Neural cell (in vitro differentiated cells): ENCODE results near the gene CD200. TPM values are rescaled to one million over a fixed set of nuclear protein-coding genes. Genes with fewer than 3 reads are reported as not detected.

Experiments
- H2AFZ ChIP-seq: fragments of 200-600, 300-800 bp; sonication (generic), shearing (Covaris generic); 2 replicates; pipeline ENCODE4 v1.6.0; 2014; ENCODE audit warnings: low read depth, mild to moderate bottlenecking, antibody characterized with exemption, low read length, moderate library complexity
- H3F3A ChIP-seq: fragments of 200-600 bp; shearing (Covaris generic); 2 replicates; pipeline ENCODE4 v1.6.1; 2016; ENCODE audit warnings: mild to moderate bottlenecking, moderate library complexity, mixed read lengths, antibody characterized with exemption, low read length; ENCODE audit not compliant: insufficient read depth, poor library complexity, severe bottlenecking
- H3K27ac ChIP-seq: fragments of 200-600, 300-800 bp; sonication (generic), shearing (Covaris generic); 2 replicates; pipeline ENCODE4 v1.5.1; 2014; ENCODE audit warnings: mild to moderate bottlenecking, low read length, moderate library complexity
- H3K27me3 ChIP-seq: fragments of 300-800, 200-600 bp; sonication (generic), shearing (Covaris generic); 2 replicates; pipeline ENCODE4 v1.6.0; 2014; ENCODE audit warnings: mild to moderate bottlenecking, low read depth, low read length, moderate library complexity; ENCODE audit not compliant: insufficient read depth
- H3K36me3 ChIP-seq: fragments of 300-800, 200-600 bp; sonication (generic), shearing (Covaris generic); 2 replicates; pipeline ENCODE4 v1.5.1; 2014; ENCODE audit warnings: mild to moderate bottlenecking, antibody characterized with exemption, low read length, moderate library complexity; ENCODE audit not compliant: insufficient read depth
- H3K4me2 ChIP-seq: fragments of 300-800, 200-600 bp; sonication (generic), shearing (Covaris generic); 2 replicates; pipeline ENCODE4 v1.6.0; 2014; ENCODE audit warnings: mild to moderate bottlenecking, low read length
- H3K4me3 ChIP-seq: fragments of 300-800, 200-600 bp; sonication (generic), shearing (Covaris generic); 2 replicates; pipeline ENCODE4 v1.5.1; 2014; ENCODE audit warnings: mild to moderate bottlenecking, low read length, moderate library complexity
- H3K79me2 ChIP-seq: fragments of 200-600 bp; shearing (Covaris generic); replicated peaks from 2 replicates; pipeline ENCODE4 v1.6.0; 2014; ENCODE audit warnings: mild to moderate bottlenecking, low read length, moderate library complexity; ENCODE audit not compliant: insufficient read depth
- H3K9ac ChIP-seq: fragments of 300-800, 200-600 bp; sonication (generic), shearing (Covaris generic); 2 replicates; pipeline ENCODE4 v1.6.1; 2016; ENCODE audit warnings: mild to moderate bottlenecking, low read length, mixed read lengths
- H3K9me2 ChIP-seq: fragments of 200-600 bp; shearing (Covaris generic); 2 replicates; pipeline ENCODE4 v1.6.1; 2016; ENCODE audit warnings: mild to moderate bottlenecking, low read length, mixed read lengths; ENCODE audit not compliant: insufficient read depth
- H3K9me3 ChIP-seq: fragments of 200-600, 300-800 bp; sonication (generic), shearing (Covaris generic); 2 replicates; pipeline ENCODE4 v1.6.1; 2016; ENCODE audit warnings: mild to moderate bottlenecking, mixed run types, low read length, moderate library complexity, mixed read lengths
- H4K20me1 ChIP-seq: fragments of 200-600 bp; shearing (Covaris generic); 2 replicates; pipeline ENCODE4 v1.6.1; 2016; ENCODE audit warnings: mild to moderate bottlenecking, mixed run types; ENCODE audit not compliant: insufficient read depth
- EP300 ChIP-seq: fragments of 450-650 bp; conservative IDR thresholded peaks from 2 replicates; pipeline ENCODE4 v1.6.1; 2014; ENCODE audit warnings: antibody characterized with exemption, mild to moderate bottlenecking, moderate library complexity; ENCODE audit not compliant: poor library complexity, severe bottlenecking
- EZH2 ChIP-seq: fragments of 200-600, 300-800 bp; shearing (Covaris generic), sonication (generic); IDR thresholded peaks from 2 replicates; pipeline ENCODE4 v1.6.1; 2014; ENCODE audit warnings: antibody characterized with exemption, low read length, borderline replicate concordance, mild to moderate bottlenecking; ENCODE audit not compliant: insufficient read depth, poor library complexity, severe bottlenecking
- MXI1 ChIP-seq: fragments of 450-650 bp; conservative IDR thresholded peaks from 2 replicates; pipeline ENCODE4 v1.6.1; 2014; ENCODE audit warnings: antibody characterized with exemption, mild to moderate bottlenecking; ENCODE audit not compliant: poor library complexity, severe bottlenecking
- POLR2AphosphoS5 ChIP-seq: IDR thresholded peaks from 2 replicates; pipeline ENCODE4 v1.6.1; 2012
- RAD21 ChIP-seq: fragments of 450-650 bp; conservative IDR thresholded peaks from 2 replicates; pipeline ENCODE4 v1.6.1; 2014; ENCODE audit warnings: antibody characterized with exemption, mild to moderate bottlenecking, moderate library complexity
- SMC3 ChIP-seq: fragments of 450-650 bp; conservative IDR thresholded peaks from 2 replicates; pipeline ENCODE4 v1.6.1; 2014; ENCODE audit warnings: antibody characterized with exemption, mild to moderate bottlenecking, moderate library complexity; ENCODE audit not compliant: poor library complexity
- TAF1 ChIP-seq: IDR thresholded peaks from 2 replicates; pipeline ENCODE4 v1.6.1; 2012; ENCODE audit warnings: low read depth
- polyA plus RNA-seq: library from polyadenylated mRNA; depleted of rRNA; stranded (reverse); fragments of >200 nt; gene quantifications from 2 replicates; pipeline ENCODE4 v1.2.3, GENCODE V29; 2014
- TF ChIP-seq, protein P1 (sequence below): IDR thresholded peaks from 2 replicates; pipeline ENCODE4 v1.6.1; 2012; ENCODE audit warnings: borderline replicate concordance
- TF ChIP-seq, protein P2 (sequence below): fragments of 450-650 bp; IDR thresholded peaks from 2 replicates; pipeline ENCODE4 v1.5.1; 2014; ENCODE audit warnings: antibody characterized with exemption, mild to moderate bottlenecking, moderate library complexity; ENCODE audit not compliant: poor library complexity, severe bottlenecking

CD200 gene
- polyA plus RNA-seq, 1 donor from 2014 or later = 174 TPM

DNA sequence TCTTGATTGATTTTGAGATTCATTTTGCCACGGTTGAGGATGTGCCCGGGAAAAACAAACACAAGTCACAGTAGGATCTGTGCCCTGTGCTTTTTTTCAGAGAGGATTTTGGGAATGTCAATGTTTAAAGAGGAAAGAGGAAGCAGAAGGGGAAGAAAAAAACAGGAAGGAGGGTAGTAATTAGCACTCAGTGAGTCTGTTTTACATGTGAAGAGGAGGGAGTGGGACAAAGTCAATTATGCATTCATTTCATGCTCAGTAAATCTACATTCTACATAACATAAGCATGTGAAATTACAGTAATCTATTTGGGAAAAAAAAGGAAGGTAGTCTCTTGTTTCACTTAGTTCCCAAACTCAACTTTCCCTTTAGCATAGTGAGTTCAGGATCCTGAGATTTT, 18.3 kb upstream of the CD200 start:
- Histone ChIP-seq H4K20me1 (no peaks in the 10 kb centered on the region), H3K4me2 (no peak overlapping the region), H3K4me3 (no peak overlapping the region), H3K9me2 (no peaks in the 10 kb centered on the region), H3F3A (no peaks in the 10 kb centered on the region), H3K9me3 (no peaks in the 10 kb centered on the region), H3K27ac (no peak overlapping the region), H3K79me2 (no peaks in the 10 kb centered on the region), H2AFZ (no peak overlapping the region), H3K36me3 (no peaks in the 10 kb centered on the region), H3K9ac (no peak overlapping the region), H3K27me3 (no peaks in the 10 kb centered on the region)
- TF ChIP-seq TAF1 = no peak
- TF ChIP-seq EZH2 = no peak
- TF ChIP-seq, protein P1, sequence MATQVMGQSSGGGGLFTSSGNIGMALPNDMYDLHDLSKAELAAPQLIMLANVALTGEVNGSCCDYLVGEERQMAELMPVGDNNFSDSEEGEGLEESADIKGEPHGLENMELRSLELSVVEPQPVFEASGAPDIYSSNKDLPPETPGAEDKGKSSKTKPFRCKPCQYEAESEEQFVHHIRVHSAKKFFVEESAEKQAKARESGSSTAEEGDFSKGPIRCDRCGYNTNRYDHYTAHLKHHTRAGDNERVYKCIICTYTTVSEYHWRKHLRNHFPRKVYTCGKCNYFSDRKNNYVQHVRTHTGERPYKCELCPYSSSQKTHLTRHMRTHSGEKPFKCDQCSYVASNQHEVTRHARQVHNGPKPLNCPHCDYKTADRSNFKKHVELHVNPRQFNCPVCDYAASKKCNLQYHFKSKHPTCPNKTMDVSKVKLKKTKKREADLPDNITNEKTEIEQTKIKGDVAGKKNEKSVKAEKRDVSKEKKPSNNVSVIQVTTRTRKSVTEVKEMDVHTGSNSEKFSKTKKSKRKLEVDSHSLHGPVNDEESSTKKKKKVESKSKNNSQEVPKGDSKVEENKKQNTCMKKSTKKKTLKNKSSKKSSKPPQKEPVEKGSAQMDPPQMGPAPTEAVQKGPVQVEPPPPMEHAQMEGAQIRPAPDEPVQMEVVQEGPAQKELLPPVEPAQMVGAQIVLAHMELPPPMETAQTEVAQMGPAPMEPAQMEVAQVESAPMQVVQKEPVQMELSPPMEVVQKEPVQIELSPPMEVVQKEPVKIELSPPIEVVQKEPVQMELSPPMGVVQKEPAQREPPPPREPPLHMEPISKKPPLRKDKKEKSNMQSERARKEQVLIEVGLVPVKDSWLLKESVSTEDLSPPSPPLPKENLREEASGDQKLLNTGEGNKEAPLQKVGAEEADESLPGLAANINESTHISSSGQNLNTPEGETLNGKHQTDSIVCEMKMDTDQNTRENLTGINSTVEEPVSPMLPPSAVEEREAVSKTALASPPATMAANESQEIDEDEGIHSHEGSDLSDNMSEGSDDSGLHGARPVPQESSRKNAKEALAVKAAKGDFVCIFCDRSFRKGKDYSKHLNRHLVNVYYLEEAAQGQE = no peak
- no peak for TF ChIP-seq POLR2AphosphoS5
- no peak for TF ChIP-seq EP300
- TF ChIP-seq RAD21 = no peak
- TF ChIP-seq, protein P2, sequence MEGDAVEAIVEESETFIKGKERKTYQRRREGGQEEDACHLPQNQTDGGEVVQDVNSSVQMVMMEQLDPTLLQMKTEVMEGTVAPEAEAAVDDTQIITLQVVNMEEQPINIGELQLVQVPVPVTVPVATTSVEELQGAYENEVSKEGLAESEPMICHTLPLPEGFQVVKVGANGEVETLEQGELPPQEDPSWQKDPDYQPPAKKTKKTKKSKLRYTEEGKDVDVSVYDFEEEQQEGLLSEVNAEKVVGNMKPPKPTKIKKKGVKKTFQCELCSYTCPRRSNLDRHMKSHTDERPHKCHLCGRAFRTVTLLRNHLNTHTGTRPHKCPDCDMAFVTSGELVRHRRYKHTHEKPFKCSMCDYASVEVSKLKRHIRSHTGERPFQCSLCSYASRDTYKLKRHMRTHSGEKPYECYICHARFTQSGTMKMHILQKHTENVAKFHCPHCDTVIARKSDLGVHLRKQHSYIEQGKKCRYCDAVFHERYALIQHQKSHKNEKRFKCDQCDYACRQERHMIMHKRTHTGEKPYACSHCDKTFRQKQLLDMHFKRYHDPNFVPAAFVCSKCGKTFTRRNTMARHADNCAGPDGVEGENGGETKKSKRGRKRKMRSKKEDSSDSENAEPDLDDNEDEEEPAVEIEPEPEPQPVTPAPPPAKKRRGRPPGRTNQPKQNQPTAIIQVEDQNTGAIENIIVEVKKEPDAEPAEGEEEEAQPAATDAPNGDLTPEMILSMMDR = no peak
- TF ChIP-seq MXI1 = no peak
- no peak for TF ChIP-seq SMC3

DNA sequence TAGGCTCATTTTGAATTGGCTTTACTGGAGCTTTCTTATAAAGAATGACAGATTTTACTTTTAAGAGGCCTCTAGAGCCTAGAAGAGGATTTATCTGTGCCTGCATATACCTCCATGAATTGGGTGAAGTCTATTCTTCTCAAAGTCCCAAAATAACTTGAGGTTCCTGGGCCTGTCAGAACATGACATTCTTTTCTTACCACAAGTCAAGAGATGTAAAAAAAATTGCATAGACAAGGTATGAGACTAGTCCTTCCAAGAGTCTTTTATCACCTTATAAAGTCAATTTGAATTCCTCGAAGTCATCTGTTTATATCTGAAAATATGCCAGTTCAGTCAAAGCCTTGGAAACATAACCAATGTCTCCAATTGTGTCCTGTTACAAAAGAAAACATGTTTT, 17.2 kb upstream of the CD200 start:
- H3K4me2 ChIP-seq = no peak overlapping the region
- no peaks in the 10 kb centered on the region for H3K36me3 ChIP-seq
- no peaks in the 10 kb centered on the region for H3K27me3 ChIP-seq
- H3K9ac ChIP-seq = no peak overlapping the region
- H4K20me1 ChIP-seq = no peaks in the 10 kb centered on the region
- no peaks in the 10 kb centered on the region for H3K9me2 ChIP-seq
- H3K4me3 ChIP-seq = no peak overlapping the region
- TF ChIP-seq, protein P2 = no peak
- TF ChIP-seq EZH2 = no peak
- H3K27ac ChIP-seq = no peak overlapping the region
- no peaks in the 10 kb centered on the region for H3F3A ChIP-seq
- H3K79me2 ChIP-seq = no peaks in the 10 kb centered on the region
- H3K9me3 ChIP-seq = no peaks in the 10 kb centered on the region
- H2AFZ ChIP-seq = no peak overlapping the region
